Stimulated activated memory B cell treated with anti-CD40 and anti-IgM and Interleukin-4, amounts not matched to agents 10 μg/mL and 1 μg/mL and 100 μg/mL, for 72 hours (primary cell): ENCODE data around the gene SYCN.
"Not testable (repeated sequence)": the region's sequence is repeated elsewhere in the genome, so short reads cannot be mapped to it uniquely, and the experiment has no call there.

Source experiments
- ATAC-seq: fragments of 150-1000 bp; cut with Tn5 transposase; 2 replicates; pipeline ENCODE4 v1.10.0; 2021
- H3K27ac Mint-ChIP-seq: one replicate; pipeline ENCODE4 v1.8.0; 2022; ENCODE audit warnings: mild to moderate bottlenecking, mixed read lengths
- H3K27me3 Mint-ChIP-seq: one replicate; pipeline ENCODE4 v1.8.0; 2022; ENCODE audit warnings: mixed read lengths
- H3K36me3 Mint-ChIP-seq: one replicate; pipeline ENCODE4 v1.8.0; 2022; ENCODE audit warnings: mixed read lengths
- H3K4me1 Mint-ChIP-seq: one replicate; pipeline ENCODE4 v1.8.0; 2022; ENCODE audit warnings: mixed read lengths
- H3K4me3 Mint-ChIP-seq: one replicate; pipeline ENCODE4 v1.8.0; 2022; ENCODE audit warnings: mild to moderate bottlenecking, moderate library complexity, mixed read lengths
- H3K9me3 Mint-ChIP-seq: one replicate; pipeline ENCODE4 v1.8.0; 2022; ENCODE audit warnings: mixed read lengths

The SYCN gene, protein sequence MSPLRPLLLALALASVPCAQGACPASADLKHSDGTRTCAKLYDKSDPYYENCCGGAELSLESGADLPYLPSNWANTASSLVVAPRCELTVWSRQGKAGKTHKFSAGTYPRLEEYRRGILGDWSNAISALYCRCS

DNA sequence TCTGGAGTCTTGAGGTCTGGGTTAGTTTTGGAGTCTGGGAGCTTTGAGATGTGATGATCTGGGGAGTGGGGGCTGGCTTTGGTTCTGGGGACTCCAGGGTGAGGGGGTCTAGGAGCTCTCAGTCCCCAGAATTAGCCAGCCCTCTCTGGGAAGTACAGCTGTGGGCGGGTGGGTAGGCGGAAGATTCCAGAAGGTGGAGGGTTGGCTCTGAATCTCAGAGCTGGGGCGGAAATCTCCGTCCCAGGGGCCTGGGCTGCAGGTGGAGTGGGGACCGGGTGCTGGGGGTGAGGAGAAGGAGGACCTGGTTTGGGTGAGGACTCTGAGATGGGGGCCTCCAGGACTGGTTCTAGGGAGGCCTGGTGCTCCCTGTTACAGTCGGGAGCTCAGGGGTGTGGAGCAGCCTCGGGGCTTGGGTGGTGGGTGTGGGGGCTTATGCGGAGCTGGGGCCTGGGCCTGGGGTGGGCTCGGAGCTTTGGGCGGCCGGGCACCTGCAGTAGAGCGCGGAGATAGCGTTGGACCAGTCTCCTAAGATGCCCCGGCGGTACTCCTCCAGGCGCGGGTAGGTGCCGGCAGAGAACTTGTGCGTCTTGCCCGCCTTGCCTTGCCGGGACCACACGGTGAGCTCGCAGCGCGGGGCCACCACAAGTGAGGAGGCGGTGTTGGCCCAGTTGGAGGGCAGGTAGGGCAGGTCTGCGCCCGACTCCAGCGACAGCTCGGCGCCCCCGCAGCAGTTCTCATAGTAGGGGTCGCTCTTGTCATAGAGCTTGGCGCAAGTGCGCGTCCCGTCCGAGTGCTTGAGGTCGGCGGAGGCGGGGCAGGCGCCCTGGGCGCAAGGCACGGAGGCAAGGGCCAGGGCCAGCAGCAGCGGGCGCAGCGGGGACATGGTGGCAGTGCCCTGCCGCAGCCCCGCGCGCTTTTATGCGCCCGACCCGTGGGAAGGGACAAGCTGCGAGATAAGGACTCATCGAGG lies at the start of gene SYCN:
Gene SYCN, minus strand, starts transcription at position 892 of the 970 bp plus-strand sequence. Its CDS starts 9 bp downstream, at position 883.
- Mint-ChIP-seq H3K27me3 (peaks cover 79% of the 10 kb centered on the region), H3K9me3 (no peaks in the 10 kb centered on the region), H3K27ac (no peak within 1 kb of the TSS), H3K4me1 (no peaks in the 10 kb centered on the region), H3K4me3 (no peak within 1 kb of the TSS), H3K36me3 (no peaks in the 10 kb centered on the region)
- no peak for ATAC-seq

DNA sequence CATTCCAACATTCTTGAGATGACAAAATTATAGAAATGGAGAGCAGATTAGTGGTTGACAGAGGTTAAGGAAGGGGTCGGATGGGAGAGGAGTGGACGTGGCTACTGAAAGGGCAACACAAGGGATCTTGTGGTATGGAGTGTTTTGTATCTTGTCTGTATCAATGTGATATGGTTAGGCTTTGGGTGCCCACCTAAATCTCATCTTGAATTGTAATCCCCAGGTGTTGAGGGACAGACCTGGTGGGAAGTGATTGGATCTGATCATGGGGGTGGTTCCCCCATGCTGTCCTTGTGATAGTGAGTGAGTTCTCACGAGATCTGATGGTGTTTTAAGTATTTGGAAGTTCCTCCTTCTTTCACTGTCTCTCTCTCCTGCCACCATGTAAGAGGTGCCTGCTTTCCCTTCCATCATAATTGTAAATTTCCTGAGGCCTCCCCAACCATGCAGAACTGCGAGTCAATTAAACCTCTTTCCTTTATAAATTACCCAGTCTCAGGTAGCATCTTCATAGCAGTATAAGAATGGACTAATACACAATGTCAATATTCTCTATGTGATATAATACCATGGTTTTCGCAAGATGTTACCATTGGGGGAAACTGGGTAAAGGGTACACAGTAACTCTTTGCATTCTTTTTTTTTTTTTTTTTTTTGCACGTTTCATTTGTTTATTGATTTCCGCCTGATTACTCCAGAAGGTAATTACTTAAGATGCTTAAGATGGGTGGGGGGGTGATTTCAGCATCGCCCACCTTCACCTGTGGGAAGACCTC lies 49.5 kb upstream of the SYCN start:
- Mint-ChIP-seq H3K9me3 (no peaks in the 10 kb centered on the region), H3K27me3 (peaks cover 54% of the 10 kb centered on the region), H3K4me1 (peaks cover 13% of the 10 kb centered on the region), H3K36me3 (no peaks in the 10 kb centered on the region), H3K27ac (no peak overlapping the region), H3K4me3 (no peak overlapping the region)
- no peak for ATAC-seq

DNA sequence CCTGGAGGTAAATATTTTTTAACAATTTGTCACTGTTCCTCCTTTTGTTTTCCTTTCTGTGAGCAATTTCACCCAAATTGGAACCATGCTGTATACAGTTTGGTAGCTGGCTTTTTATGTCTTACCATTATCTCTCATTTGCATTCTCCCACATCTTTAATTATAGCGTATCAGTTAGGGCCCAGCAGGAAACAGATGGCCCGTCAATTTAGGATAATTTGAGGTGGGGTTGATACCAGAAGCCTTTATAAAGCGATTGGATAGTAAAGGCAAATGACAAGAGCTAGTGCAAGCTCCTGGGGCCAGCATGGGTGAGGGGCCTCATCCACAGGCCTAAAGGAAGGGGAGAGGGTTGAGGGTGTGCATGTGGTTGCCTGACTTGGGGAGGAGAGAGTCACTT lies 48.4 kb upstream of the SYCN start:
- ATAC-seq, result no peak
- peaks cover 52% of the 10 kb centered on the region for H3K27me3 Mint-ChIP-seq
- H3K27ac Mint-ChIP-seq, result no peak overlapping the region
- H3K4me3 Mint-ChIP-seq, result no peak overlapping the region
- H3K36me3 Mint-ChIP-seq, result no peaks in the 10 kb centered on the region
- peaks cover 13% of the 10 kb centered on the region for H3K4me1 Mint-ChIP-seq
- H3K9me3 Mint-ChIP-seq, result no peaks in the 10 kb centered on the region

DNA sequence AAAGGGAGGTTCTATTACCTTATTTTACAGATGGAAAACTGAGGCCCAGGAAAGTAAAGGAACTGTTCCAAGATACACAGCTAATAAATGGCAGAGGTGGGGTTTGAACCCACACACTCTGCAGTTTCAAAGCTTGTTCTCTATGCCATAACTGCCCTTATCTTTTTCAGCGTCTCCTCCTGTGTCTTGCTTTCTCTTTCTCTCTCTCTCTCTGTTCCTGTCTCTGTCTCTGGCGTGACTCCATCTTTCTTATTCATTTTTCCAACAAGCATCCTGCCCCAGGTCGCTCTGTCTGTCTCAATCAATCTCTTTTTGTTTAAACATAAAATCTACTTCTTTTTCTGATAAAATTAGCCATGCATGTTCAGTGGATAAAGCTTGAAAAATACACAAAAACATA lies 47.8 kb upstream of the SYCN start:
- Mint-ChIP-seq H3K27me3 (peaks cover 46% of the 10 kb centered on the region), H3K4me3 (no peak overlapping the region), H3K4me1 (peaks cover 13% of the 10 kb centered on the region), H3K9me3 (no peaks in the 10 kb centered on the region), H3K36me3 (no peaks in the 10 kb centered on the region), H3K27ac (no peak overlapping the region)
- ATAC-seq, result no peak

DNA sequence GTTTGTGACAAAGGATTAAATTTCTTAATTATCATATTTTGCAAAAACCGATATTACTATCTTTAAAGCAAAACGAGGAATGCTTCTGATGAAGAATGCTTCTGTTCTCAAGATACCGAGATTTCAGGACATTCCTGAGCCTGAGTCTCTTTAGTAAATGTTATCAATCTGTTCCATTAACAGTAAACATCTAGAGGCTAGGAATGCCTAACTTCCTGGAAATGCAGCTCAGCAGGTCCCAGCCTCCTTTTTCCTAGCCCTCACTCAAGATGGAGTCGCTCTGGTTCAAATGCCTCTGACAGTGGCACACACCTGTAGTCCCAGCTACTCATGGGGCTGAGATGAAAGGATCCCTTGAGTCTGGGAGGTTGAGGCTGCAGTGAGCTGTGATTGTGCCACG lies 47.0 kb upstream of the SYCN start:
- peaks cover 13% of the 10 kb centered on the region for H3K4me1 Mint-ChIP-seq
- H3K4me3 Mint-ChIP-seq, result no peak overlapping the region
- H3K27ac Mint-ChIP-seq, result no peak overlapping the region
- no peak for ATAC-seq
- no peaks in the 10 kb centered on the region for H3K9me3 Mint-ChIP-seq
- peaks cover 41% of the 10 kb centered on the region for H3K27me3 Mint-ChIP-seq
- H3K36me3 Mint-ChIP-seq, result no peaks in the 10 kb centered on the region

DNA sequence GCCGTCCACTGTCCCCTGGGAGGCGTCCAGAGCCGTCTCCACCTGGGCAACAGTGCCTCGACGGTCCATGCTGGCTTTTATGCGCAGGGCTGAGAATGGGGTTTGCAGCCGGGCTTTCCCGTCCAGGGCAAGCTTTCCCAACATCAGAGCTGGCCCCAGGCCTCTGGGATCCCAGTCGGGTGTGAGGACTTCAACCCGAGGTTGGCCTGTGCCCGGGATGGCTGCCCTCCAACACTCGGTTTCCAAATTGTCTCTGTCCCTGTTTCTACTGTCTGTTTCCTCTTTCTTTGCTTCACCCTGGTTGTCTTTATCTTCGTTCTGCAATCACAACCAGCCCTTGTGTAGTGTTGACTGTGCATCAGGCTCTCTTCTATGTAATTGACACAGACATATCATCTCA lies 44.7 kb upstream of the SYCN start, which contains the start of gene IFNL4:
Gene IFNL4, minus strand, starts transcription at position 51 of the 400 bp plus-strand sequence.
- Mint-ChIP-seq H3K36me3 (no peaks in the 10 kb centered on the region), H3K9me3 (no peaks in the 10 kb centered on the region), H3K4me3 (no peak within 1 kb of the TSS), H3K27ac (no peak within 1 kb of the TSS), H3K27me3 (peaks cover 50% of the 10 kb centered on the region), H3K4me1 (peaks cover 13% of the 10 kb centered on the region)
- ATAC-seq, result no peak

DNA sequence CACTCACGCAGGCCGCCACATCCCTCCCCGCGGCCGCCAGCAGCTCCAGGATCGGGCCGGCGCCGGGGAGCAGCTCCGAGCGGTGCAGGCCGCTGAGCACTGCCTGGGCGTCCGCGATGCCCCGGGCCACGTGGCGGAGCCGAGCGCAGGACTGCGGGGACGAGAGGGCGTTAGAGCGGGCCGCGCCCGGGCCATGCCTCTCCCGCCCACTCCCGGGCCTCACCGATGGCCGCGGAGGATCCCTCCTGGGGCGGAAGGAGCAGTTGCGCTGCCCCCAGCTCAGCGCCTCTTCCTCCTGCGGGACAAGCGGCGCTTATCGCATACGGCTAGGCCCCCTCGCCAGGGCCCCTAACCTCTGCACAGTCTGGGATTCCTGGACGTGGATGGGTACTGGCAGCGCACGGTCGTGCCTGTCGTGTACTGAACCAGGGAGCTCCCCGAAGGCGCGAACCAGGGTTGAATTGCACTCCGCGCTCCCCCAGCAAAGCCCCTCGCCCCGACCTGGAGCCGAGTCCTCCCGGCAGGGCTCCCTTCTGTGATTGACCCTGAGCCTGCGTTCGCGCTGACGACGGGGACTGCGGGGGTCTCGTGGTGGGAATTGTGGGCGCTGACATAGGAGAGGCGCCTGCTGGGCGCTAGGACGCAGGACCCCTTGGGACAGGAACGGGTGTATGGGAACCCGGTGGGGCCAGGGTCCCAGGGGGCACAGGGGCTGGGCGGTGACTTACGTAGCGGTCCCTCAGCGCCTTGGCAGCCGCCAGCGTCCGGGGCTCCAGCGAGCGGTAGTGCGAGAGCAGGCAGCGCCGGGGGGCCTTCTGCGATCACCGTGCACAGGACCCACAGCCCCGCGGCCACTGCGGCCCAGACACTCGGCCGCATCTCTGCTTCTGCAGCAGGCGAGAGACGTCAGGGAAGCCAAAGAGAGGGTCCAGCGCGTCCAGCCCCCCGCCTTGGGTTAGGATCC lies 43.9 kb upstream of the SYCN start:
- H3K27ac Mint-ChIP-seq, result no peak overlapping the region
- peaks cover 56% of the 10 kb centered on the region for H3K27me3 Mint-ChIP-seq
- H3K4me3 Mint-ChIP-seq, result no peak overlapping the region
- peak; percentile 15 for ATAC-seq
- no peaks in the 10 kb centered on the region for H3K9me3 Mint-ChIP-seq
- H3K36me3 Mint-ChIP-seq, result no peaks in the 10 kb centered on the region
- H3K4me1 Mint-ChIP-seq, result peaks cover 13% of the 10 kb centered on the region

DNA sequence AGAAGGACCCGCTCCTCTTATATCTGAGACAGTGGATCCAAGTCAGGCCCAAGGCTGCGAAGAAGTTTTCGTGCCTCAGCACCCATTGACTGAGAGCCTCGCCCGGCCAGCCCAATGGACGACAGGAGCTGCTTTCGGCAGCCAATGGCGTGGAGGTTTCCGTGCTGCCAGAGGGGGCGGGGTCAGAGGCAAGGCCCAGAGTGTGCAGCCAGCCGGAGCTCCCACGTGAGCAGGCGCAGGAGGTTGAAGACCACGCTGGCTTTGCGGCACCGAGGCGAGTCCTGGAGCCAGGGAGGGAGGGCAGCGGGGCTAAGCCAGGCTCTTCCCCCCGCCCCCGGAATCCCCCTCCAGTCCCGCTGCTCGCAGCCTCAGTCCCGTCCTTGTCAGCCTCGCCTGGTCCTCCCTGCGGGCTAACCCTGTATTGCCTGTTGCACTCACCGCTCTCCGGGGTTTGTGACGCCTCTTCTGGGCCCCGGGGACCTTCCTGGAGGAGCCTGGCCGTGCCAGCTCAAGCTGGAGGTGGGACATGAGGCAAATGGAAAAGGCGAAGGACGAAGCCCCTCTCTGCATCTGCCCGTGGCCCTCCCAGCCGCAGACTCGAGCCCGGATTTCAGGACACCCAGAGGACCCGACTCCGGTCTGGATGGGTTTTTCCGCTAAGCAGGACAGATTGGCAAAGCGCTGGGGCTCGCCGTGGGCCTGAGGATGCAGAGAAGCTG lies 43.0 kb upstream of the SYCN start:
- H3K4me1 Mint-ChIP-seq, result peaks cover 6% of the 10 kb centered on the region
- peak overlapping the region; percentile 18 for H3K4me3 Mint-ChIP-seq
- H3K9me3 Mint-ChIP-seq, result no peaks in the 10 kb centered on the region
- H3K36me3 Mint-ChIP-seq, result no peaks in the 10 kb centered on the region
- no peak overlapping the region for H3K27ac Mint-ChIP-seq
- peaks cover 54% of the 10 kb centered on the region for H3K27me3 Mint-ChIP-seq
- no peak for ATAC-seq

DNA sequence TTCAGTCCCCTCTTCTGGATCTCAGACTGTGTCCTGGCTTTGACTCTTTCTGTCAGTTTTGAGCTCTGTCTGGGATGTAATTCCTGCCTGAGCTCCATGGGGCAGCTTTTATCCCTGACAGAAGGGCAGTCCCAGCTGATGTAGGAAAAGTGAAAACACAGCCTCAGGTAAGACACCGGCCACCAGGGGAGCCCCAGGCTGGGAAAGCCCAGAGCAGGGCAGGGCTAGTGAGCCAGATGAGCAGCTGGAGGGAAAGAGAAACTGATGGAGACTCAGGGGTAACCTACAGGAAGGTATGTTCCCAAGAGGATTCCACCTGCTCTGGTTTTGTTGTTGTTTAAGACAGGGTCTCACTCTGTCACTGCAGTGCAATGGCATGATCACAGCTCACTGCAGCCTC lies 41.1 kb upstream of the SYCN start:
- peaks cover 40% of the 10 kb centered on the region for H3K27me3 Mint-ChIP-seq
- not testable (repeated sequence) for ATAC-seq, H3K36me3 Mint-ChIP-seq, H3K27ac Mint-ChIP-seq, H3K4me1 Mint-ChIP-seq, H3K9me3 Mint-ChIP-seq, H3K4me3 Mint-ChIP-seq

DNA sequence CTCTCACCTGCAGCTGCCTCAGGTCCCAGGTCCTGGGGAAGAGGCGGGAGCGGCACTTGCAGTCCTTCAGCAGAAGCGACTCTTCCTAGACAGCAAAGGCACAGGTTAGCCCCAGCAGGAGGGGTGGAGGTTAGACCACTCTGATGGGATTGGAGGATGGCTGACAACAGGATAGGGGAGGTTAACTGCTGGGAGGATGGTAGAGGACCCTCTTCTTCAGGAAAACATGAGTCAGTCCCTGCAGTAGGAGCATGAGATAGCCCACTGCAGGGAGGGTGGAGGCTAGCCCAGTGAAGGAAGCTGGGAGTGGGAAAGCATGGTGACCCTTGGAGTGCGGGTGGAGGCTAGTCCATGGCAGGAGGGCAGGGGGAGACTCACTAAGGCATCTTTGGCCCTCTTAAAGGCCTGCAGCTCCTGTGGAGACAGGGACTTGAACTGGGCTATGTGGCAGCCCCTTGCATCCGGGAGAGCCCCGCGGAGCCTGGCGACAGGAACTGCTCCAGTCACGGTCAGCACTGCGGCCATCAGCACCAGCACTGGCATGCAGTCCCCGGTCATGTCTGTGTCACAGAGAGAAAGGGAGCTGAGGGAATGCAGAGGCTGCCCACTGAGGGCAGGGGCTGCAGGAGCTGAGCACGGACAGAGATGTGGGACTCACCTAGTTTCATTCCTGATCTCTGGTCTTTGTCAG lies 40.5 kb upstream of the SYCN start, which contains the start of gene IFNL3:
Gene IFNL3, minus strand, starts transcription at position 597 of the 691 bp plus-strand sequence. Its CDS starts 39 bp downstream, at position 558.
- not testable (repeated sequence) for ATAC-seq, H3K4me1 Mint-ChIP-seq, H3K9me3 Mint-ChIP-seq, H3K27ac Mint-ChIP-seq, H3K4me3 Mint-ChIP-seq, H3K36me3 Mint-ChIP-seq
- H3K27me3 Mint-ChIP-seq, result peaks cover 35% of the 10 kb centered on the region

DNA sequence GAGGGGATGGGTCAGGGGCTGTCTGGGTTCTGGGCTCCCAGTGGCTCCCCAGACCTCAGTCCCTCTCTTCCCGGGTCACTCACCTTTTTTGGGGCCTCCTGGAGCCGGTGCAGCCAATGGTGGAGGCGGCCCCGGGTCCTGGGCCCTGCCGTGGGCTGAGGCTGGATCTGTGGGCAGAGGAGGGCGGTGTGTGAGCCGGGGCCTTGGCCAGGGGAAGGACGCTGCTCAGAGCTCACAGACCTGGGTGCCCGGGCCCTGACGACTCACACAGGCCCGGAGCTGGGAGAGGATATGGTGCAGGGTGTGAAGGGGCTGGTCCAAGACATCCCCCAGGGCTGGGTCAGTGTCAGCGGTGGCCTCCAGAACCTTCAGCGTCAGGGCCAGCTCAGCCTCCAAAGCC lies 39.7 kb upstream of the SYCN start:
- not testable (repeated sequence) for ATAC-seq, H3K36me3 Mint-ChIP-seq, H3K9me3 Mint-ChIP-seq, H3K4me3 Mint-ChIP-seq, H3K4me1 Mint-ChIP-seq, H3K27ac Mint-ChIP-seq
- peaks cover 27% of the 10 kb centered on the region for H3K27me3 Mint-ChIP-seq

DNA sequence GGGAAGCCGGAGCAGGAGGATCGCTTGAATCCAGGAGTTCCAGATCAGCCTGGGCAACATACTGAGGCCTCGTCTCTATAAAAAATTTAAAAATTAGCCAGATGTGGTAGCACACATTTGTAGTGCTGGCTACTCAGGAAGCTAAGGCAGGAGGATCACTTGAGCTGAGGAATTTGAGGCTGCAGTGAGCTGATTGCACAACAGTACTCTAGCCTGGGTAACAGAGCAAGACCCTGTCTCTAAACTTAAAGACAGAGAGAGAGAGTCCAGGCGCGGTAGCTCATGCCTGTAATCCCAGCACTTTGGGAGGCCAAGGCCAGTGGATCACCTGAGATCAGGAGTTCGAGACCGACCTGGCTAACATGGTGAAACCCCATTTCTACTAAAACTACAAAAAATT lies 36.4 kb upstream of the SYCN start:
- Mint-ChIP-seq H3K36me3 (no peaks in the 10 kb centered on the region), H3K9me3 (no peaks in the 10 kb centered on the region), H3K4me3 (no peak overlapping the region), H3K27me3 (peaks cover 16% of the 10 kb centered on the region), H3K4me1 (peaks cover 27% of the 10 kb centered on the region), H3K27ac (no peak overlapping the region)
- no peak for ATAC-seq

DNA sequence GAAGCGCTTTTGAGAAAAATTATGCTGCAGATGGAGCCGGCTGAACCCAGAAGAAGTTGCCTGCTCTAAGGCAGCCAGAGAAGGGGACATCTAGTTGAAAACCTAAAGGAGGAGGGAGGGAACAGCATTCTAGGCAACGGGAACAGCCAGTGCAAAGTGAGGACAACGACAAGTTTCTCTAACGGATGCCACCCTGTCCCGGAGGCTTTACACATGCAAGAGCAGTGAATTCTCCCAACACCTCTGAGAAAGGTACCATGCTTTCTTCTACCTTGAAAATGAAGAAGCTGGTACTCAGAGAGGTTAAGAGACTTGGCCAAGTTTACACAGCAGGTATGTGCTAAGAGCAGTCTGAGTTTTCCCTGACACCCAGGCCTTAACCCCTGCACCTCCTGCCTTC lies 34.9 kb upstream of the SYCN start:
- H3K4me1 Mint-ChIP-seq, result peaks cover 27% of the 10 kb centered on the region
- H3K27me3 Mint-ChIP-seq, result peaks cover 7% of the 10 kb centered on the region
- no peaks in the 10 kb centered on the region for H3K9me3 Mint-ChIP-seq
- H3K27ac Mint-ChIP-seq, result peak overlapping the region; percentile 87
- no peak for ATAC-seq
- H3K36me3 Mint-ChIP-seq, result no peaks in the 10 kb centered on the region
- no peak overlapping the region for H3K4me3 Mint-ChIP-seq
